ENCODE data around the gene TPPP2. TPM values are rescaled to one million over a fixed set of nuclear protein-coding genes. Genes with fewer than 3 reads are reported as not detected.
A peak's percentile ranks its signal among the peaks of the same experiment; 100 is the strongest.

Gene TPPP2
- total RNA-seq, 1 donor from 2014 or later: not detected

GRCh38 chr14:21043974-21044618, 14.1 kb downstream of the TPPP2 start:
- intact Hi-C loops (cut with DNase I): no loop called here
- DNase-seq (peak; percentile 57), ATAC-seq (peak; percentile 29 to 48)
- TF ChIP-seq CTCF (IDR thresholded peaks at IDR 0.05): no peak
- H3K4me3 ChIP-seq: no peak overlapping the region
- no peaks in the 10 kb centered on the region for H3K27me3 ChIP-seq (ENCODE audit: low read depth)
- H3K27ac ChIP-seq: peak overlapping the region; percentile 25
- peaks cover 48% of the 10 kb centered on the region for H3K4me1 ChIP-seq
- H3K36me3 ChIP-seq: no peaks in the 10 kb centered on the region
- H3K9me3 ChIP-seq: no peaks in the 10 kb centered on the region

GRCh38 chr14:21047378-21047781, 17.4 kb downstream of the TPPP2 start:
- TF ChIP-seq CTCF (IDR thresholded peaks at IDR 0.05): no peak
- no peak for ATAC-seq

GRCh38 chr14:21048638-21049037, 18.6 kb downstream of the TPPP2 start:
- ATAC-seq: no peak
- TF ChIP-seq CTCF (IDR thresholded peaks at IDR 0.05): no peak
- Histone ChIP-seq H3K4me1 (peaks cover 22% of the 10 kb centered on the region), H3K27me3 (ENCODE audit: low read depth) (no peaks in the 10 kb centered on the region), H3K9me3 (no peaks in the 10 kb centered on the region), H3K27ac (no peak overlapping the region), H3K36me3 (no peaks in the 10 kb centered on the region), H3K4me3 (no peak overlapping the region)
- DNase-seq: no peak
- intact Hi-C loops (cut with DNase I): no loop called here

More at GRCh38 chr14:21047378-21047781, 17.4 kb downstream of the TPPP2 start:
- intact Hi-C loops (cut with DNase I): no loop called here
- Histone ChIP-seq H3K36me3 (no peaks in the 10 kb centered on the region), H3K4me1 (peaks cover 33% of the 10 kb centered on the region), H3K4me3 (no peak overlapping the region), H3K27me3 (ENCODE audit: low read depth) (no peaks in the 10 kb centered on the region), H3K9me3 (no peaks in the 10 kb centered on the region), H3K27ac (peak overlapping the region; percentile 2)
- DNase-seq: no peak

GRCh38 chr14:21049271-21049673, 19.3 kb downstream of the TPPP2 start:
- intact Hi-C loops (cut with DNase I): no loop called here
- peaks cover 16% of the 10 kb centered on the region for H3K4me1 ChIP-seq
- no peak for ATAC-seq

GRCh38 chr14:21050597-21050996, 20.6 kb downstream of the TPPP2 start:
- no peaks in the 10 kb centered on the region for H3K27me3 ChIP-seq (ENCODE audit: low read depth)
- ATAC-seq (no peak), DNase-seq (no peak)
- H3K27ac ChIP-seq: no peak overlapping the region
- no peak overlapping the region for H3K4me3 ChIP-seq
- H3K36me3 ChIP-seq: no peaks in the 10 kb centered on the region
- no peak for TF ChIP-seq CTCF (IDR thresholded peaks at IDR 0.05)
- H3K9me3 ChIP-seq: no peaks in the 10 kb centered on the region
- peaks cover 12% of the 10 kb centered on the region for H3K4me1 ChIP-seq
- intact Hi-C loops (cut with DNase I): no loop called here

More at GRCh38 chr14:21049271-21049673, 19.3 kb downstream of the TPPP2 start:
- no peaks in the 10 kb centered on the region for H3K9me3 ChIP-seq
- H3K27me3 ChIP-seq (ENCODE audit: low read depth): no peaks in the 10 kb centered on the region
- no peak overlapping the region for H3K4me3 ChIP-seq
- TF ChIP-seq CTCF (IDR thresholded peaks at IDR 0.05): no peak
- H3K36me3 ChIP-seq: no peaks in the 10 kb centered on the region
- H3K27ac ChIP-seq: no peak overlapping the region
- DNase-seq: no peak
